ENCODE data around the gene SLC7A4. TPM values are rescaled to one million over a fixed set of nuclear protein-coding genes. Genes with fewer than 3 reads are reported as not detected.

Gene SLC7A4
- total and polyA plus RNA-seq, 9 donors = 0.16 to 4.8 (median 0.47) TPM; not detected in 2

GRCh38 chr22:21026783-21027692 lies 5.3 kb downstream of the SLC7A4 start:
- peaks cover 7% of the 10 kb centered on the region for H3K4me1 ChIP-seq (ENCODE audit: insufficient read depth)
- no peak overlapping the region for H3K27ac ChIP-seq
- 45 to 57% (median 49%) methylated on average over 14 of the region's 14 CpGs for WGBS, 3 donors
- intact Hi-C loops (cut with DNase I) = no loop called here
- TF ChIP-seq EP300 (IDR thresholded peaks at IDR 0.05) (no peak), POLR2A (IDR thresholded peaks at IDR 0.05) (no peak)
- TF ChIP-seq, protein P1, sequence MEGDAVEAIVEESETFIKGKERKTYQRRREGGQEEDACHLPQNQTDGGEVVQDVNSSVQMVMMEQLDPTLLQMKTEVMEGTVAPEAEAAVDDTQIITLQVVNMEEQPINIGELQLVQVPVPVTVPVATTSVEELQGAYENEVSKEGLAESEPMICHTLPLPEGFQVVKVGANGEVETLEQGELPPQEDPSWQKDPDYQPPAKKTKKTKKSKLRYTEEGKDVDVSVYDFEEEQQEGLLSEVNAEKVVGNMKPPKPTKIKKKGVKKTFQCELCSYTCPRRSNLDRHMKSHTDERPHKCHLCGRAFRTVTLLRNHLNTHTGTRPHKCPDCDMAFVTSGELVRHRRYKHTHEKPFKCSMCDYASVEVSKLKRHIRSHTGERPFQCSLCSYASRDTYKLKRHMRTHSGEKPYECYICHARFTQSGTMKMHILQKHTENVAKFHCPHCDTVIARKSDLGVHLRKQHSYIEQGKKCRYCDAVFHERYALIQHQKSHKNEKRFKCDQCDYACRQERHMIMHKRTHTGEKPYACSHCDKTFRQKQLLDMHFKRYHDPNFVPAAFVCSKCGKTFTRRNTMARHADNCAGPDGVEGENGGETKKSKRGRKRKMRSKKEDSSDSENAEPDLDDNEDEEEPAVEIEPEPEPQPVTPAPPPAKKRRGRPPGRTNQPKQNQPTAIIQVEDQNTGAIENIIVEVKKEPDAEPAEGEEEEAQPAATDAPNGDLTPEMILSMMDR (IDR thresholded peaks at IDR 0.05) = no peak
- H3K27me3 ChIP-seq = no peaks in the 10 kb centered on the region
- no peaks in the 10 kb centered on the region for H3K9me3 ChIP-seq
- H3K4me3 ChIP-seq = no peak overlapping the region
- peak in 3 of 5 donors; percentile 56 to 86 (median 66) for DNase-seq
- no peaks in the 10 kb centered on the region for H3K36me3 ChIP-seq

DNA sequence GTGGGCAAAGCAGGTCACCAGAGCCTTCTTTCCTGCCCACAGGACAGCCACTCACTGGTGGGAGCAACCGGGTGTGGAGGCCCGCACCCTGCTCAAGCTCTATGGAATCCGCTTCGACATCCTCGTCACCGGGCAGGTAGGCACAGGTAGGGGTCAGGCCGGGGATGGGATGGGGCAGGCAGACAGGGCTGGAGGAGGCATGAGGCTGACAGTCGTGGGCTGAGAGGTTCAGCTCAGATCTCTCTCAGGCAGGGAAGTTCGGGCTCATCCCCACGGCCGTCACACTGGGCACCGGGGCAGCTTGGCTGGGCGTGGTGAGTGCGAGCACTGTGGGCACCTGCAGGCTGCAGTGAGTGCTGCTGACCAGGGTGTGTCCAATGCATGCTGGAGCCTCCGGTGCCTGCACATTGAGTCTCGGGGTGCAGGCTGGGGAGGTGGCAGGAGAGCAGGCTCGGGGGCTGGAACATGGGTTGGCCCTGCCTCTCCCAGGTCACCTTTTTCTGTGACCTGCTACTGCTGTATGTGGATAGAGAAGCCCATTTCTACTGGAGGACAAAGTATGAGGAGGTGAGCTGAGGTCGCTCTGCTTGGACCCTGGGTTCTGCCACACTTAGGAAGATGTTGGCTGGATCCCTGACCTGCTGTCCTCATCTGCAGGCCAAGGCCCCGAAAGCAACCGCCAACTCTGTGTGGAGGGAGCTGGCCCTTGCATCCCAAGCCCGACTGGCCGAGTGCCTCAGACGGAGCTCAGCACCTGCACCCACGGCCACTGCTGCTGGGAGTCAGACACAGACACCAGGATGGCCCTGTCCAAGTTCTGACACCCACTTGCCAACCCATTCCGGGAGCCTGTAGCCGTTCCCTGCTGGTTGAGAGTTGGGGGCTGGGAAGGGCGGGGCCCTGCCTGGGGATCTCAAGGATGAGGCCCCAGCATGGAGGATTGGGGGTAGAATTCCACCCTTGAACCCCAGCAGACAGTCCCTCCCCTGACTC lies 6.3 kb downstream of the SLC7A4 start:
- Histone ChIP-seq H3K27me3 (no peaks in the 10 kb centered on the region), H3K4me1 (ENCODE audit: insufficient read depth) (peaks cover 6% of the 10 kb centered on the region), H3K9me3 (no peaks in the 10 kb centered on the region), H3K36me3 (no peaks in the 10 kb centered on the region), H3K27ac (no peak overlapping the region), H3K4me3 (no peak overlapping the region)
- intact Hi-C loops (cut with DNase I) = no loop called here
- TF ChIP-seq, protein P1 (IDR thresholded peaks at IDR 0.05) = no peak
- no peak for TF ChIP-seq EP300 (IDR thresholded peaks at IDR 0.05)
- TF ChIP-seq POLR2A (IDR thresholded peaks at IDR 0.05) = no peak
- 88 to 92% (median 89%) methylated on average over 24 to 27 of the region's 27 CpGs for WGBS, 3 donors
- DNase-seq = no peak

DNA sequence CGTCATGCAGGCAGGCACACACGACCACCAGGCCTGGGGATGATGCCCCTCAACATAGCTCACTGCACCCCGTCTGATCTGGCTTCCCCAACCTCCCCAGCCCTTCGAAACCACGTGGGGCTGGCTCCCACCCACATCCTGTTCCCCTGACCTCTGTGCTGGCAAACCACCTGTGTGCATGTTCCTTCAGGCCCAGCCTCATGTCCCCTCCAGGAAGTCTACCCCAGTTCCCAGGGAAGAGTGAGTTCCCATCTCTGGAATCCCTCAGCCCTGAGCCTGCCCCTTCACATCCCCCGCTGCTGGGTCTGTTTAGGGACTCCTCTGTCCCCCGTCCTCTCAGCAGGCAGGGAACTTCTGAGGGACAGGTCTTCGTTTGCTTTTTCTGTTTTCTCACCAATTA lies 7.1 kb downstream of the SLC7A4 start:
- no peak overlapping the region for H3K27ac ChIP-seq
- no peaks in the 10 kb centered on the region for H3K27me3 ChIP-seq
- no peak for DNase-seq
- H3K9me3 ChIP-seq = no peaks in the 10 kb centered on the region
- no peaks in the 10 kb centered on the region for H3K36me3 ChIP-seq
- H3K4me3 ChIP-seq = no peak overlapping the region
- peaks cover 6% of the 10 kb centered on the region for H3K4me1 ChIP-seq (ENCODE audit: insufficient read depth)
- intact Hi-C loops (cut with DNase I) = no loop called here
- TF ChIP-seq POLR2A (IDR thresholded peaks at IDR 0.05) = no peak
- TF ChIP-seq, protein P1 (IDR thresholded peaks at IDR 0.05) = no peak
- no peak for TF ChIP-seq EP300 (IDR thresholded peaks at IDR 0.05)
- 72 to 81% (median 77%) methylated on average over 8 of the region's 8 CpGs for WGBS, 3 donors

GRCh38 chr22:21022955-21023614 lies 9.3 kb downstream of the SLC7A4 start:
- H3K4me3 ChIP-seq = no peak overlapping the region
- TF ChIP-seq POLR2A (IDR thresholded peaks at IDR 0.05) (no peak), EP300 (IDR thresholded peaks at IDR 0.05) (no peak)
- TF ChIP-seq, protein P1 (IDR thresholded peaks at IDR 0.05) = no peak
- DNase-seq = no peak
- no peaks in the 10 kb centered on the region for H3K36me3 ChIP-seq
- 85 to 89% (median 86%) methylated on average over 13 of the region's 13 CpGs for WGBS, 3 donors
- intact Hi-C loops (cut with DNase I) = no loop called here
- peaks cover 6% of the 10 kb centered on the region for H3K4me1 ChIP-seq (ENCODE audit: insufficient read depth)
- H3K27ac ChIP-seq = no peak overlapping the region
- H3K27me3 ChIP-seq = no peaks in the 10 kb centered on the region
- H3K9me3 ChIP-seq = no peaks in the 10 kb centered on the region

Measured in ovary (tissue), 9 donors.